Measurements from ENCODE around the gene BMP8A.

Gene BMP8A

DNA sequence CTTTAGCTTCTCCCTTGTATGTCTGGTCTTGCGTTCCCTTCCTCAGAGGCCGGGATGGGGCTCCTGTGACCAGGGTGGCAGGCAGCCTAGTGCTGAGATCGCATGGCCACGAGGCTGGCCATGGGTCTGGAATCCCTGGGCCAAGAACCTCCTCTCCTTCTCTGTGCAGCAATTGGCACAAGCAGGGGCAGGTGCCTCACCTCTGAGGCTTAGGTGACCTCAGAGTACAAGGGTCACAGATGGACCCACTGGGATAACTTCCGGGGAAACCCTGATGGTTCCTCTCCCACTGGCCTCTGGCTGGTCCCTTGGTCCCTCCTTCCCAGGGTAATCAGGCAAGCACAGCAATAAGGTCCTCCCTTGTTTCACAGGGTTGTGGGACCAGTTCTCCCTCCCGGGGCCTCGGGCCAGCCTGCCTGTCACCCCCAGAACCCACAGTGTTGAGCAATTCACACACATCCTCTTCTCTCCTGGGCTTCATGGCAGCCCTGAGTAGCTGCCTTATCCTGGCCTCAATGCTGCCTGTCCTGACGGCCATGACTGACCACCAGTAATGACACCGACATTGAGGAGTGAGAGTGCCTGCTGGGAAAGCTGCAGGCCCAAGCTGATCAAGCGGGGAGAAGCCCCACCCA is 38.6 kb downstream of the BMP8A start:
- no peak for DNase-seq

DNA sequence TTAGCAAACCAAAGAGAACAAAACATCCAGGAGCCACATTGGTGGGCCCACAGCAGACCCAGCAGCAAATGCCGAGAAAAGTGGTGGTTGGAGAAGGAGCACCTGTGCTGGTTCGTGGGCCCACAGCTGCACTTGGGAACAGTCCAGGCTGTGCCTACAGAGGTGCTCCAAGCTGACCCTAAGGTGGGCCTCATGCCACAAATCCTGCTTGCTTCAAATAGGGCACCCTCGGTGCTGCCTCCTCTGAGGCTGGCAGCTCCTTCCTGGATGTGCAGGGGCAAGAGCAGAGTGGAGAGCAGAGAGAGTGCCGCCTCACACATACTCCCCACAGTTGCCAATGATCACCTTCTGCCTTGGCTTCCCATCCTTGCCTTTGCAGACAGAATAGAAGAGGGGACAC is 40.1 kb downstream of the BMP8A start:
- no peak for DNase-seq

DNA sequence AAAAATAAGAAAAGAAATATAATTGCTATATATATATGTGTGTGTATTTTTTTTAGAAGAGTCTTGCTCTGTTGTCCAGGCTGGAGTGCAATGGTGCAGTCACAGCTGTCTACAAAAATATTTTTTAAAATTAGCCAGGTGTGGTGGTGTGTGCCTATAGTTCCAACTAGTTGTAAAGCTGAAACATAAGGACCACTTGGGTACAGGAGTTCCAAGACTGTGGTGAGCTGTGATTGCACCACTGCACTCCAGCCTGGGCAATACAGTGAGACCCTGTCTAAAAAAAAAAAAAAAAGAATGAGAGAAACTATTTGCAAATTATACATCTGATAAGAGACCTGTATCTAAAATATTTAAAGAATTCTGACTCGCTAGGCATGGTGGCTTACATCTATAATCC is 42.0 kb downstream of the BMP8A start:
- no peak for DNase-seq

DNA sequence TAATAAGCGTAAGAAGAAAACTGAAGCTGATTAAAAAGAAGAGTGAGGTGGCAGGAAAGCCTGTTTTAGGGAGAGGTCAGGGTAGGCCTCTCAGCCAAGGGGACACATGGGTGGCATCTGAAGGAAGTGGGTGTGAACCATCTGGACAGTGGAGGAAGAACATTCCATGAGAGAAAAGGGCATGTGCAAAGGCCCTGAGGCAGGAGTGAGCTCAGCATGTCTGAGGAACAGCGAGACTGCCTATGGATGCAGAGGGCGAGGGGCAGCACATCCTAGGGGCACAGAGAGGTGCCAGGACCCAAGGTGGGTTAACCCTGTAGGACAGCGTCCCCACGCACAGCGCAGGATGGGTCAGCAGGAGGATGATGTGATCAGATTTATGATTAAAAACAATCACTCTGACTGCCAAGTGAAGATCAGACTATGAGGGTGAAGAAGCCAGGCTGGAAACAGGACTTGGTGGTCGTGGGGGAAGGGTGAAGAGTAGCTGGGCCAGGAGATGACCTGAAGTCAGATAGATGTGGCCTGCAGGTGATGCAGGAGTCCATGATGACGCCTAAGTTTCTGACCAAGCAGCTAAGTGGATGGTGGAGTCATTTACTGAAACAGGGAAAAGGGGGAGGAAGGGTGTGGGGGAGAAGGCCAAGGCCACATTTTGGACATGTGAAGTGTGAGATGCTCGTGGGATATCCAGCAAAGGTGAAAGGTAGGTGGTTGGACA is 47.3 kb downstream of the BMP8A start:
- no peak for DNase-seq

DNA sequence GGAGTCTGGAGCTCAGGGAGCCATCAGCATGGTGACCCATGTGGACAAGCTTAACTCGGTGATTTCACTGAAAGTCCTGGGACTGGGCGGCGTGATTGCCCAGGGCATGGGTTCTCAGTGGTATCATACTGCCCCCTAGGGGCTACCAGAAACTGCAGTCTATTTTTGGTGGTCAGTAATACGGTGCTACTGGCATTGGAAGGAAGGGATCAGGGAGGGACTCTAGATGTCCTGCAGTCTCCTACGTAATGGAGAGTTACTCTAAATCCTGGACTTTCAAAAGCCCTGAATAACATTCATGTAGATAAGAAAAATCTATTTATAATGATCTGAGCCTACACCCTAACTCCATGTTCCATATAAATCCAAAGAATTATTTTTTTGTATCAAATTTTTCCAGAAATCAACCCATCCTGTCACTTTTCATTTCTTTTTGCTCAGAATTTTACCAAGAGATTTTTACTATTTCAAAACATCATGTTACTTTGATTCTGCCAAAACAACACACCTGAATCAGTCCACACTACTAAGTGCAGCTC is 47.9 kb downstream of the BMP8A start:
- peak; percentile 8 for DNase-seq

DNA sequence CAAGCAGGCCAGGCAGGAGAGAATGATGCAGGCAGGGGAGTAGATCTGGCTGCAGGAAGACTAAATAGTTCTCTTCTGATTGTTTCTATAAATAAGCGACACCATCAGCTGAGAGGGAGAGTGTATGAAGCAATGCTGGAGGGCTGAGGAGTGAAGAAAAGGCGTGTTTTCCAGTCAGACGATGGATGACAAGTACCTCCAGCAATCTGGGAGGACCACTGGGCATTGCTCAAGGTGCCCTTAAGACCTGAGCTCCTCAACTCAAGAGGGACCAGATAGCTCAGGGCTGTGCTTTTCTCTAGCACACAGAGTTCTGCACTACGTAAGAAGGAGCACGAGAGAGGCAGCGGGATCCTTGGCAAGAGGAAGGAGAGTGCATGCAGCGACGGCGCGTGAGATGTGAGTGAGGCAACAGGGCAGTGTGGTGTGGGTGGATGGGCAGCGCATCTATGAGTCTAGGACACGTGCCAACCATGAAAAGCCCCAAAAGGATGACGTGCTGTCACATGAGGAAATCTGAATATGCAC is 49.1 kb downstream of the BMP8A start:
- no peak for DNase-seq

DNA sequence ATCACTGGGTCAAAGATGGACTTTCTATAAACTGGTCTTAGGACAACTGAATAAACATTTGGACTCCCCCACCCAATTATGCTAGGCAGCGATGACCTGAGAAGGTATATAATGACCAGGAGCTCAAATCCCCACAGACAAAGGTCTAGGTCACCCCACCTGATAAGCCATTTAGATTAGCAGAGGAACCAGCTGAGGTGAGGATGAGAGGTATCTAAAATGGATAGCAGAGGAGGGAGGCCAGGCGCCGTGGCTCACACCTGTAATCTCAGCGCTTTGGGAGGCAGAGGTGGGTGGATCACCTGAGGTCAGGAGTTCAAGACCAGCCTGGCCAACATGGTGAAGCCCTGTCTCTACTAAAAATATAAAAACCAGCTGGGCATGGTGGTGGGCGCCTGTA is 51.5 kb downstream of the BMP8A start:
- no peak for DNase-seq

DNA sequence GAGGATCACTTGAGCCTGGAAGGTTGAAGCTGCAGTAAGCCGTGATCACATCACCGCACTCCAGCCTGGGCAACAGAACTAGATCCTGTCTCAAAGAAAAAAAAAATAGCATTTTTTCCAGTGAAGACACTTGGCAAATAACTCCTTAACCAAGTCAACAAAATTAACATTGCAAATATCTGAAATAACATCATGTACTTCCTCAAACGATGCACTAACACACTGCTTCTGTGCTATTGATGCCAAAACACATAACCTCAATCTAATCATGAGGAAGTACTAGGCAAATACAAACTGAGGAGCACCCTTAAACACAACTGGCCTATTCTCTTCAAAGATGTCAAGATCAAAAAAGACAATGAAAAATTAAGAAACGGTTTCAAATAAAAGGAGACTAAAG is 52.9 kb downstream of the BMP8A start:
- DNase-seq = no peak

DNA sequence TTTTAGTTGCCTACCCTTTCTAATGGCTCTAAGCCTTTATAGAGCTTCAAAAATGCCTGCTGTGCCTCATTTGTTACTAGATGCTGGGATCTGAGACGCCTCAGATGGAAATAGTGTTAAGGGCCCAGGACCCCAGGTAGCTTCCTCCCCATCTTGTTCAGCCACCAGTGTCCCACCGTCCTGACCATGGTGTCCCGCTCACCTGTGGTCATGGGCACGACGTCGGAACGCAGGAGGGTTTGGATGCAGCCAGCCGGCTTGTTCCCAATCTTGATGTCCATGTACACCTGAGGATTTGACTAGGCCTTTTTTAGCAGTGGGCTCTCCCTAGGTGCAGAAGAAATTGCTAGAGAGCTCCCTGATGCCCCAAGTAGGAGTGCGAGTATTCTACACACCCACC is 54.1 kb downstream of the BMP8A start:
- no peak for DNase-seq

DNA sequence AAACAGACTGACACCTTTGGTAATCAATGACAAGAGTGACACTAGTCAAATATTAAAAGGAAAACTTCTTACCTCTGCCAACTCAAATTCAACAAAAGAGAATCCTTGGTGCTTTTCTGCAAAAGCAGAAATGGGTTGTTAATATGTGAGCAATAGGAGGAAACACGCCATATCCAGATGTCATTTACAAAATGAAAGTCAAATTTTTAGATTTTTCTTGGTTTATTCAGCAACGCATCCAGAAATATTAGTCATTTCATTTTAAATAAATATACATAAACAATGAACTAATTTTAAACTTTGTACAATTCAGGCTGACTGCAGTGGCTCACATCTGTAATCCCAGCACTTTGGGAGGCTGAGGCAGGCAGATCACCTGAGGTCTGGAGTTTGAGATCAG is 62.8 kb downstream of the BMP8A start:
- DNase-seq = no peak

DNA sequence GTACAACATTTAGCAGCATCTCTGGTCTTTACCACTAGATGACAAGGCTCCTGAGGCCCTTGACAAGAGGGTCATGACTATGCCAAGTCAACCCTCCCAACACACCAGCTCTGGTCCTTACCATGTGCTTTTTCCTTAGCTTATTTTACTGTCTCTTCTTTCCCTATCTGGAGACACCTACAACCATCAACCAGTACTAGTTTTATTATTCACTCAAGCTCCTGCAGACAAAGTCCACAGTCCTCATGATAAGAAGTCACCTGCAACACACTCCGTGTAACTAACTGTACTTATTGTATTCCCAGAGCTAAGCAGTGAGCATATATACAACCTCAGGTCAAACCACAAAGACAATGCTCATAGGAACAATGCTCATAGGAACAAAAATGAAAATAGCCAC is 69.8 kb downstream of the BMP8A start:
- no peak for DNase-seq

DNA sequence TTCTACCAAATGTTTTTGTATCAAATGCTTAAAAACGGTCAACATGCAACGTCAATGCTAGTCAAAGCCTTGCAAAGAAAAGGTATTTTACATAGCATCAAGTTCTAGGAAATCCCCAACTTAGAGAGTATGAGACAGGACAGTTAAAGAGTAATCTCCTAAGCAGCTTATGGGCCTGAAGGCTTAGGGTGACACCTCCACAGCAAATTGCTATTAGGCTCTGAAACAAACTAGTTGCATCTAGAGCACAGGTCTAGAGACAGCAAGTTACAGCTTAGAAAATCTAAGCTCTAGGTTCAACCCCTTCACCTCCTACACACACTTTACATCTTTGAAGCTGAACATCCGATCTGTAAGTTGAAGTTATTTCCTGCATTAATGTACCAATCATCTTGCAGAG is 71.5 kb downstream of the BMP8A start:
- DNase-seq = no peak

DNA sequence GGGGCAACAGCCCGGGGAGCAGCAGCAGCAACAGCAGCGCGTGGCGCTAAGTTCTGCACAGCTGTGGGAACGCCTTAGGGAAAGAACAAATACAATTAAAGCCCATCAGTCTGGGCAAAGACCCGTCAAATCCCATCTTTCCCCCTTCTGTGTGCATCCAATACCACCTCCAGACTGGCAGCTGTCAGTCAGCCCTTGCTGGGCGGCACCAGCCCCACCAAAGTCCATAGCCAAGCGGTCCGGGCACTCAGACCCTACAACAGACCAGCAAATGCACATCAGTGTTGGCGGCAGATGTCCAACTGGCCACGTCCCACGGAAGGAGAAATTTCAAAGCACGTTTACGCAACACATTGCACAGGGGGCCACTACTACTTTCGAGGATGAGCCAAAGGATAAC is 72.2 kb downstream of the BMP8A start:
- DNase-seq = no peak

DNA sequence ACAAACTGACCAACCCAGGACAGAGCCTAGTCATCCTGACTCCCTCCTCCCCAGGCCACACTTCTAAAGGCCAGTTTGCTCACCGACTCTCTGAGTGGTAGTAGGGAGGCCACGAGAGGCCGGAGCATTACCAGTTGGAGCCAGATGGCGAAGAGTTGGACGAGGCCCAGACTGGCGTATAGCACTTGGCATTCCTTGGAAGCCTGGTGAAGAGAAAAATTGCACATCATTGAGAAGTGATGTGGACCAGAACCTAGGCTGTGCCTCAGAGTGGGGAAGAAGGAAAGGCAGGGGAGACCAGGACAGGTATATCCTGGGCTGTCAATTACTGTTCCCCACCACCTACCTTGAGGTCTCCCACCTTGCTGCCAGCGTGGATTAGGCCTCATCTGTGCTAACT is 72.9 kb downstream of the BMP8A start:
- DNase-seq = no peak

DNA sequence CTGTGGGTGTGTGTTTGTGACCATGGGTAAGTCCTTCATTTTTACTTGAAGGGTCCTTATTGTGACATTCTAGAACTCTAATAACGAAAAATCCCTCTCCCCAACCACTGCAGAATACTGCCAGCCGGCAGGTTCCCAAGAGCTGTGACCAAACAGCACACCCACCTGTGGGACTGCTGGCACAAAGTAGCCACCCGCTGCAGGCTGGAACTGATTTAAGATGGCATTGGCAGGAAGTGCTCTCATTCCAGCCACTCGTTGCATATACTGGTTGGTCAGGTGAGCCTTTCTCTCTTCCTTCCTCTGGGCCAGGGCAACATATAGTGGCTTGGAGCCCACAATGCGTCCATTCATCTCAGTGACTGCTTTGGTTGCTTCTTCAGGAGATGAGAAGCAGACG is 73.5 kb downstream of the BMP8A start:
- no peak for DNase-seq

DNA sequence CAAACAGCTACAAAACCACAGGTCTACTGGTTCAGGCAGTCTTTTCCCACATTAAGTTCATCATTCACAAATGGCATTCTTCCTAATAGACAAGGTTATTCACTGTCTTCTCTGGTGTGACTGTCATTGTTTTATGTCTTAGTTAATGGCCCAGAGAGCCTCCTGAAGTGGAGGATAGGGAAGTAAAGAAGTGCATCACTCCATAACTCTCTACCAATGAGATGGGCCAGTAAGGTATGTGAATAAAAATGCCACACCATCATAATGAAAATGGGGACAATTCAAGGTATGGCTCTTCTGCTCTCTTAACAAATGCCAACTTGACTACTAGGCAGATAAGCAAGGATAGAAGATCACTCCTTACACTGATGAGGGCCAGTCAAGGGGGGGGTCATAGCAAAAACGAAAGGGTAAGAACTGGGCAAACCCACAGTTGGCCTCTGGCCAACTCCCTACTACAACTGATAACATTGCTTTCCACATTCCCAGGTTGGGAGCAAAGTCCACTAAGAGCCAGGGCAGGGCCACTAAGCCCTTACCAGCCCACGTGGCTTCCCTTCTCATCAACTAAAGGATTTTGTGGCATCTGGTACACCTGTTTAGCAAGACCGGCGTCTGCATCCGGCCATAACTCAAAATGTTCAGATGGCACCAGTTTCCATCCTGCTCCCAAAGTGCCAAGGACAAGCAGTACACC is 75.2 kb downstream of the BMP8A start:
- no peak for DNase-seq

DNA sequence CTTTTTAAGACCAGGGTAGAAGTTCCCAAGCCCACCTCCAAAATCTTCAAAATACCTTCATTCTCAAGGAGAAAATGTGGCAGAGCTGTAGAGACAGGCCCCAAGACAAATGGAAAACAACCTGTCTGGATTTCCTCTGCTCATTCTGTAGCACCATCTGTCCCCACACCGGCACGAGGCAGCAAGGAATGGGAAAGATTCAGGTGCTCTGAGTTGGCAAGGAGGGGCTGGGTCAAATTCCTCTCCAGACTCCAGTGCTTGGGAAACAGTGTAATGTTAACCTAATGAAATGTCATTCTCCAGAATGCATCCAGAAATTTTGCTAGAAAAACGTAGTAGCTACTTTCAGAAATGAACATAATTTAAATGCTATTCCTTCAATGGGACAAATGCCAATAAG is 75.9 kb downstream of the BMP8A start:
- no peak for DNase-seq

DNA sequence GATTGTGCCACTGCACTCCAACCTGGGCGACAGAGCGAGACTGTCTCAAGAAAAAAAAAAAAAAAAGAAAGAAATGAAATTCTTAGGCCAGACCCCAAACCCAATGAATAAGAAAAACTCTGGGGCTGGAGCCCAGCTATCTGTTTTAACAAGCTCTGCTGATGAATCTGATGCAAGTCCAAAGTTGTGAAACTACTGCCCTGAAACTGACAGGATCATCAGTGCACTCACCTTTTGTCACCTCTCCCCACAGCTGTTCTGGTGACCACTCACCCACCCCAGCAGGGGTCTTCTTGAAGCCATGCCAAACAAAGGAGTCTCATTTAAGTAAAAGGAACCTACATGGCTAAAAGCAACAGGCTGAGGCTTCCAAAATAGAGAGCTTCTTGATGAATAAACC is 76.8 kb downstream of the BMP8A start:
- DNase-seq = no peak

DNA sequence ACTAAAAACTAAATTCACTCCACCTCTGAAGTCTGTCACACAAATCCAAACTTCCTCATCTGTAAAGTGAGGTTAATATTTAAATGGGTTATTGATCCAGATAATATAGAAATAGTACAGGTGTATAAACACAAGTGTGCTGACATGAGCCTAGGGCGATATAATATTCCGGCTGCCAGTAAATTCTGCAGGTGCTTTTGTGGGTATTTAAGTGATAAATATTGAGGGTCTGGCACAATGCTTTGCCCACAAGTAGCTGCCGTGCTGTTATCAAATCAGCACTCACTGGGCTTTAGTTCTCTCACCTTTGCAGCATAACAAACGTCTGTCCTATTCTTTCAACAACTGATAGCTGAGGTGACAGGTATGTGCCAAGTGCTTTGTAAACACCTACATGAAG is 77.6 kb downstream of the BMP8A start:
- DNase-seq = no peak

DNA sequence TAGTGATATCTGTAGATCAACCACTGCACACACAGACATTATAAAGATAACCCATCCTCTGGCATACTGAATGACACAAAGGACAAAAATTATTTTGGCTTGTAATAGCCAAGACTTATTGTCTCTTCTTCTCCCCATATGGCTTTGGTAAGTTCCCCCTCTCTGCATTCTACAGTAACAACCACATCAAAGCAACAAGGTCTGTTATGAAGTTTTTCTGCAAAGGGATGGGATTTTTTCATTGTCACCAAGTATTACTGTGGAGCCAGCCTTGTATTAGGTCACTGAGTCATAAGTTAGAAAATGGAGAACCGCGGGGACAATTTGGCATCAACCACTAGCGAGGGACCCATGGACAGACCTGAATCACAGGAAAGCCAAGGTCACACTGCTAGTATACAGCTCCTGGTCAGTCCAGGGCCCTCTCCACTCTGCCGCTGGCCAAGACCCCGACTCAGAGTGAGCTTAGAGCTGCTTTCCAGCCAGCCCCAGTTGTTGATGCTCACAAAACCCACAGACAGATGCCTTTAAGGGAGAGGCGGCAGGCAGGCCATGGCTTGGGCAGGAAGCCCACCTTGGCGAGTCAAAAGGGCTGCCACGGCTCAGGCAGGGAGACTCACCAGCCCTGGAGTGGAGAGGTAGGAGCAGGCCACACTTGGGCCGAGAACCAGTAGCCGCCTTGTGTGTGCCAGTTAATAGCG is 79.2 kb downstream of the BMP8A start:
- no peak for DNase-seq

DNA sequence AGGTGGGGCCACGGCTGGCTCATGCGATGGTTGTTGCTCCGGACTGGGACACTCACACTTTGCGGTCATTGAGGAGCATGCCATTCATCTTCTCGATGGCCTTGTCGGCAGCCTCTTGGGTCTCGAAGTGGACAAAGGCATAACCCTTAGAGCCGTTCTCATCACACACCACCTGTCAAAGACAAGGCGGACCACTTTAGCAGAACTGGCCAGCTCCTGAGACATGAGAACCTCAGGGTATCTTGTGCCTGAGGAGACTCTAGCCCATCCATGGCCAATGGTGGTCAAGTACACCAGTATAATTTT is 79.7 kb downstream of the BMP8A start:
- no peak for DNase-seq

DNA sequence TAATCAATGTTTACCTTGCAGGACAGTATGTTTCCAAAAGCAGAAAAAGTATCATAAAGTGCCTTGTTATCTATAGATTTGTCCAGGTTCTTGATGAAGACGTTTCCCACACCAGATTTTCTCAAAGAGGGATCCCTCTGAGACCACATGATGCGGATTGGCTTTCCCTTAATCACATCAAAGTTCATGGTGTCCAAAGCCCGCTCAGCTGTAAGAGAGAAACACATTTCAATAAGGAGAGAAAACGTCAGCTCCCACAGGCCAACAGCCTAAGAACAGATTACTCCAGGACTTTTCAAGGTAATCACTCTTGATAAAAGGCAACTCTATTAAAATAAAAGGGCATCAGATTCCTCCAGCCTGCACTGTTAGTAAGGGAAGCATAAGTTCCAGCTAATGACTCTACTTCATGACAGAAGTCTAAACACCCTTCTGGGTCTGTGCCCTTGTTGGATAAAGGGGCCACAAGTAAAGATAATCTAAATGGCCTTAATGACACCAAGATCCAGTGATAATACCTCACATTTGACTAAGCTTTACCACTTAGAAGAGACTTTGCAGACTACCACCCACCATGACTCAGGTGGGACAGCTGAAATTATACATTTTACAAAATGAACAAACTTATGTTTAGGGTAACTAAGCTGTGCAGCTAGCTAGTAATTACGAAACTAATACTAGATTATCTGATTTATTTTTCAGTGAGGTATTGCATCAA is 81.1 kb downstream of the BMP8A start:
- no peak for DNase-seq

DNA sequence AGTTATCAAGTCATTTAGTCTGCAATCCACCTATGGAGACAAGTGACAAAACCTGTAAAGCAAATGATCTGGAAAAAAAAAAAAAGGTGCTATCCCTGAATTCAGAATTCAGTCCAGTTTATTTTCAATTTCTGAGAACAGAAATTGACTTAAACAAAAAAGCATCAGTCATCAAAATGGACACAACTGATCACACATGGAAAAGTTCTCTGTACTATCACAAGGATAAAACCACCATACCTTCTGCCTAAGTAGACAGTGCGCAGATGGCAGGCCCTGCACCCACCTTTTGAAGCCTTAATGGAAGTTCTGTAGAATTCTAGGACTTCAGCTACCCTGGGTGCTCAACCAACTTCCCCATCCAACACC is 81.6 kb downstream of the BMP8A start:
- DNase-seq = no peak
